Adrenal gland (tissue), 12 donors: Measurements from ENCODE around the gene RIN1. TPM values are rescaled to one million over a fixed set of nuclear protein-coding genes. Genes with fewer than 3 reads are reported as not detected.

Experiments
- DNase-seq, 7 donors: peaks; one replicate each; pipeline ENCODE4 v3.0.0-alpha.2; 2019 to 2020
- H3K27ac ChIP-seq, 5 donors: fragments of 200-600 bp; sonication (generic) in 4 of 5; 1 replicate in 3 of 5; 2 replicates in 2 of 5; pipeline versions ENCODE4 v1.5.1 to v1.8.0; 2016 to 2020; ENCODE audit warnings: mild to moderate bottlenecking in 1 of 5
- H3K27me3 ChIP-seq: fragments of 200-600 bp; 2 replicates; pipeline ENCODE4 v1.8.0; 2021
- H3K36me3 ChIP-seq, 2 donors: fragments of 200-600 bp; replicated peaks in 1 of 2; 1 replicate in 1 of 2; 2 replicates in 1 of 2; pipeline versions ENCODE4 v1.5.1 to v1.8.0; 2018 to 2022
- H3K4me1 ChIP-seq, 2 donors: fragments of 200-600 bp; replicated peaks in 1 of 2; 1 replicate in 1 of 2; 2 replicates in 1 of 2; pipeline versions ENCODE4 v1.5.1 to v1.8.0; 2018 to 2021
- H3K4me3 ChIP-seq, 4 donors: fragments of 200-600 bp; sonication (generic) in 3 of 4; one replicate each; pipeline ENCODE4 v1.5.1; 2016 to 2018
- H3K9me3 ChIP-seq, 3 donors: fragments of 200-600 bp; sonication (generic) in 1 of 3; replicated peaks in 1 of 3; 1 replicate in 2 of 3; 2 replicates in 1 of 3; pipeline versions ENCODE4 v1.5.1 to v1.8.0; 2016 to 2021
- POLR2A ChIP-seq, 2 donors: fragments of 450-650 bp; IDR thresholded peaks; one replicate each; pipeline ENCODE4 v1.6.1; 2017; ENCODE audit warnings: antibody characterized with exemption in 2 of 2, mild to moderate bottlenecking in 2 of 2, moderate library complexity in 1 of 2
- WGBS, 4 donors: extraction: QIAGEN DNeasy Blood & Tissue Kit in 2 of 4; methylation state at CpG; one replicate each; pipeline versions ENCODE4 v1.1.5 to v1.1.7; 2013 to 2017; 5-methylcytosine and 5-hydroxymethylcytosine counted together
- intact Hi-C, 2 donors: fragments of 100-400 bp; cut with DNase I; formaldehyde crosslinking; loops; one replicate each; pipeline versions ENCODE4 v1.14.1 to v1.15.0; 2022 to 2023
- polyA plus RNA-seq, 3 donors: library from polyadenylated mRNA; stranded (reverse); fragments of 200-250 nt in 2 of 3; fragments of 350-450 nt in 1 of 3; fragmentation: Illumina TruSeq in 1 of 3; extraction: RNeasy Lipid Tissue Mini Kit (QIAGEN cat#74804) in 1 of 3; gene quantifications; one replicate each; pipeline ENCODE4 v1.2.3, GENCODE V29; 2013 to 2014
- total RNA-seq, 9 donors: library from RNA; depleted of rRNA in 4 of 9; stranded (reverse); fragments of >200 nt in 4 of 9; fragments of 120-200 nt in 1 of 9; fragmentation: NEBNext Ultra II Directional in 1 of 9; extraction: Animal tissue kit (Norgen Biotek cat#: 25700) in 1 of 9; gene quantifications; one replicate each; pipeline versions ENCODE4 v1.1.0 to v1.2.4, GENCODE V29; 2013 to 2023
- TF ChIP-seq, protein P1 (sequence below), 6 experiments: fragments of 450-650 bp in 4 of 6; fragments of 200-600 bp in 2 of 6; sonication (generic) in 1 of 6; IDR thresholded peaks; 1 replicate in 5 of 6; 2 replicates in 1 of 6; pipeline versions ENCODE4 v1.5.1 to v1.8.0; 2016 to 2021; ENCODE audit warnings: antibody characterized with exemption in 6 of 6, mild to moderate bottlenecking in 2 of 6, moderate library complexity in 1 of 6
- donor health status: healthy with polysubstance abuse.
- donor health status: Bipolar disorder and iron deficiency.
- donor health status: DM: yes; HTN: yes; CAD: no.
- donor health status: DM: no; HTN: no; CAD: no.
- donor health status: DM: no; HTN: no; CAD: no.
- donor health status: DM: yes; HTN: yes; CAD: no.

The RIN1 gene
- total and polyA plus RNA-seq, 12 donors: 1.6 to 15.2 (median 7.1) TPM

DNA sequence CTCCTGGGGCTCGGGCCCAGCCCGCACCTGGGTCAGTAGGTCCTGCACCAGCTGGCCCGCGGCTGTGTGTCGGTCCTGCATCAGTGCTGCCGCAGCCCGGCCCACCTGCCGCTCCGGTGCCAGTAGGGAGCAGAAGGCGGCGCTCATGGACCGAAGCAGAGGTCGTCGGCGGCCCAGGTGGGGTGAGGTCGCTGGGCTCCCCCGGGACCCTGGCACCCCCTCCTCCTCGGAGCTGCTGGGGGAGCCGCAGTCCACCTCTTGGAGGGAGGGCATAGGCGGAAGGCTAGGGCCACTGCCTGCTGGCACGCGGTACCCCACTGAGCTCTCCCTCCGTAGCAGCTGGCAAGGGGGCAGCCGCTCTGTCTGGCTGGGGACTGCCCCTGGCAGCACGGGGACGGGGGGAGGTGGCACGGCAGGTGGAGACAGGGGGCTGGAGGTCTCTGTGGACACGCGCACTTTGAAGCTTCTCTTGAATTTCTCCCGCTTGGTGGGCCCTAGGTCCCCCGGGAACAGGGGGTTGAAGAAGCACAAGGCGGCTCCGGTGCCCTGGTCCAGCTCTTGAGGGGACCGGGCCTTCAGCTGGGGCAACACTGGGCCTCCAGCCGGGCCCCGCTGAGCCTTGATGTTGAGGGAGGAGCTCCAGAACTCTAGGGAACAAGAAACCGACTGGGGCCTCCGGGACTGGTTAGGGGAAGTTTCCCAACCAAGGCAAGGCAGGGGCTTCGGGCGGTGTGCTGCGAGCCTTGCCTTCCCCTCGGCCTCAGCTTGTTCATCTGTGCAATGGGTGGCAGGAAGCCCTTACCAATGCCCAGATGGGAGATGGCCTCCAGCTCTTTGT, 1.4 kb downstream of the RIN1 start:
- Histone ChIP-seq H3K27ac (no peak overlapping the region), H3K36me3 (peaks cover 0 to 19% of the 10 kb centered on the region in 2 donors)

DNA sequence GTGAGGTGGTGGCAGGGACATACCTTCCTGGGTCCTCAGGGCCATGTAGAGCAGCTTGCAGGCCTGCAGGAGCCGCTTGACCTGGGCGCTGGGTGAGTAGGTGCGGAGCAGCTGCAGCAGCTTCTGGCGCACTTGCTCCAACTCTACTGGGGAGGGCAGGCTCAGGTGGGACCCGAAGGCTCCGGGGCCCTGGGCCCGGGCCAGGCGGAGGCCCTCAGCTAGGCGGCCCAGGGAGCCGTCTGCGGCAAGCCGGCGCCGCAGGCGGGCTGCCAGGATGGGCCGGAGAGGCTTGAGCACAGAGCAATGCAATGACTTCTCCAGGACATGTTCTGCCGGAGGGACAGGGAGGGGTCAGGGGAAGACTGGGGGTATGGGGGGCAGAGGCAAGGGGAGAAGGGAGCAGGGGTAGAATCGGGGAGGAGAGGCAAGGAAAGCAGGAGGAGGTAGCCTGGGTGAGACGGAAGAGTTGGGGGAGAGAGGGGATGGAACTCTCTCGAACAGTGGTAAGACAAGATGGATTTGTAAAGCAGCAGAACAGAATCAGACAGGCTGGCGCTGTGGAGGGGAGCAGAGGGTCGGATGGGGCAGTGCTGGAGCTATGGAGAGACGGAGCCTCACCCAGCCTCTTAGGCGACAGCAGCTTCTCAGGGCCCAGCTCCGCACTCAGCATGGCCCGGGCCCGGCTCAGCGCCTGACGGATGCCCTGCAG, 2.2 kb downstream of the RIN1 start:
- 87 to 88% (median 87%) methylated on average over 11 to 29 of the region's 29 CpGs for WGBS, 4 donors
- Histone ChIP-seq H3K9me3 (no peaks in the 10 kb centered on the region), H3K27ac (no peak overlapping the region), H3K36me3 (peaks cover 0 to 11% of the 10 kb centered on the region in 2 donors), H3K4me3 (no peak overlapping the region), H3K27me3 (no peaks in the 10 kb centered on the region), H3K4me1 (peaks cover 10 to 22% of the 10 kb centered on the region in 2 donors)
- TF ChIP-seq, protein P1, sequence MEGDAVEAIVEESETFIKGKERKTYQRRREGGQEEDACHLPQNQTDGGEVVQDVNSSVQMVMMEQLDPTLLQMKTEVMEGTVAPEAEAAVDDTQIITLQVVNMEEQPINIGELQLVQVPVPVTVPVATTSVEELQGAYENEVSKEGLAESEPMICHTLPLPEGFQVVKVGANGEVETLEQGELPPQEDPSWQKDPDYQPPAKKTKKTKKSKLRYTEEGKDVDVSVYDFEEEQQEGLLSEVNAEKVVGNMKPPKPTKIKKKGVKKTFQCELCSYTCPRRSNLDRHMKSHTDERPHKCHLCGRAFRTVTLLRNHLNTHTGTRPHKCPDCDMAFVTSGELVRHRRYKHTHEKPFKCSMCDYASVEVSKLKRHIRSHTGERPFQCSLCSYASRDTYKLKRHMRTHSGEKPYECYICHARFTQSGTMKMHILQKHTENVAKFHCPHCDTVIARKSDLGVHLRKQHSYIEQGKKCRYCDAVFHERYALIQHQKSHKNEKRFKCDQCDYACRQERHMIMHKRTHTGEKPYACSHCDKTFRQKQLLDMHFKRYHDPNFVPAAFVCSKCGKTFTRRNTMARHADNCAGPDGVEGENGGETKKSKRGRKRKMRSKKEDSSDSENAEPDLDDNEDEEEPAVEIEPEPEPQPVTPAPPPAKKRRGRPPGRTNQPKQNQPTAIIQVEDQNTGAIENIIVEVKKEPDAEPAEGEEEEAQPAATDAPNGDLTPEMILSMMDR (IDR thresholded peaks at IDR 0.05): no peak
- no peak for TF ChIP-seq POLR2A (IDR thresholded peaks at IDR 0.05)
- intact Hi-C loops: no loop called here
- peak in 1 of 7 donors; percentile 13 for DNase-seq

More for the DNA sequence above, 1.4 kb downstream of the RIN1 start:
- TF ChIP-seq, protein P1 (IDR thresholded peaks at IDR 0.05): no peak
- TF ChIP-seq POLR2A (IDR thresholded peaks at IDR 0.05): no peak
- 75 to 83% (median 82%) methylated on average over 13 to 42 of the region's 42 CpGs for WGBS, 4 donors
- peaks cover 10 to 22% of the 10 kb centered on the region in 2 donors for H3K4me1 ChIP-seq
- H3K9me3 ChIP-seq: no peaks in the 10 kb centered on the region
- H3K4me3 ChIP-seq: peak overlapping the region in 1 of 4 donors; percentile 84
- intact Hi-C loops: no loop called here
- H3K27me3 ChIP-seq: no peaks in the 10 kb centered on the region
- peak in 2 of 7 donors; percentile 21 to 22 for DNase-seq

DNA sequence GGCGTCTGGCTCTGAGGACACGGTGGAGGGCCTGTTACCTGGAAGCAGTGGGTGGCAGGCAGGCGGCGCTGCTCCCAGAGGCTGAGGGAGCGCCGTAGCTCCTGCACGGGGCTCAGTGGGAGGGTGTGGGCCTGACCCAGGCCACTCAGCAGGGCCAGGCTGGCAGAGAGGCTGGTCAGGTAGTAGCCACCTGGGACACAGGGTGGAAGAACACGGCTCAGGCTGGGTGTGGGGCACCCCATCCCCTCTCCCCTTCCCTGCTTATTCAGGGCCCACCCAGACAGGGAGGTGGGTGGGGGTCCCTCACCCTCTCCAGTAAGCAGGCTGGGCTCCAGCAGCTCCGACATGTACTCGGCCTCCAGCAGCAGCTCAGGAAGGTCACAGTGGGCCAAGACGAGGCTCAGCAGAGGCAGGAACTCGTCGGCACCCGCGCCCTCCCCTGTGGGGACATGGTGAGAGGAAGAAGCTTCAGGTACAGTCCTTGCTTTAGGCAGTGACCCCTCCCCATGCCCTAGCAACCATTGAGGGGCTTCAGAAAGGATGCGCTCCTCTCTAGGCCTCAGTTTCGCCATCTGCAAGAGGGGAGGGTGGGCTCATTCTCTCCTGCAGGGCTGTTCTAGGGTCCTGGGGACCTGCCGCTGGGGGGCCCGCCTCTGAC, 2.9 kb downstream of the RIN1 start:
- no peaks in the 10 kb centered on the region for H3K27me3 ChIP-seq
- no peak overlapping the region for H3K27ac ChIP-seq
- H3K36me3 ChIP-seq: peaks cover 0 to 7% of the 10 kb centered on the region in 2 donors
- intact Hi-C loops: no loop called here
- 83 to 100% (median 89%) methylated on average over 7 to 19 of the region's 19 CpGs for WGBS, 4 donors
- no peak overlapping the region for H3K4me3 ChIP-seq
- TF ChIP-seq, protein P1 (IDR thresholded peaks at IDR 0.05): no peak
- TF ChIP-seq POLR2A (IDR thresholded peaks at IDR 0.05): no peak
- no peaks in the 10 kb centered on the region for H3K9me3 ChIP-seq
- H3K4me1 ChIP-seq: peaks cover 10 to 28% of the 10 kb centered on the region in 2 donors
- peak in 1 of 7 donors; percentile 9 for DNase-seq
